Measurements from ENCODE around the gene PDPN.

The PDPN gene

DNA sequence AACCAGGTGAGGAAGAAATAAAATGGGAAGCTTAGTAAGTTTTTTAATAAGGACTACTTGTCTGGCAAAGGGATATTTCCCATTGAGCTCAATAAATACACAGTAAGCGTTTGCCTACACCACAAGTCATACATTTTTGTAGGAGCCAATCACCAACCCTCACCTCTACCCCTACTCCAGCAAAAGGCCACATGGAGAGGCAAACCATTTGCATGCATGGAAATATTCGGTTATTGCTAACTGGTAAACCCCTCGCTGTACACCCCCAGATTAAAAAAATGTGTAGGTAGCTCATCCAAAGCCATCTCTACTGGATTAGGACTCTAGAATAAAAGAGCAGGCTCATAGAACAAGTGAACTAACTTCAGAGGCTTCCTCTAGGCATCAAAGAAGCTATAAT is 21.1 kb downstream of the PDPN start:
- H3K4me3 ChIP-seq (ENCODE audit: low read depth, low read length), result no peak overlapping the region

More for the DNA sequence above, 21.1 kb downstream of the PDPN start:
- H3K36me3 ChIP-seq (ENCODE audit: control insufficient read depth in 2 of 2, insufficient read depth in 1 of 2, low read length in 2 of 2), result peaks cover under 1 to 21% of the 10 kb centered on the region in 2 experiments; a peak in 2 of 3 replicates
- peaks cover 2% of the 10 kb centered on the region; the same call in 1 of the 2 replicates for H3K4me1 ChIP-seq (ENCODE audit: control insufficient read depth, insufficient read depth, low read length)
- no peaks in the 10 kb centered on the region for H3K9me3 ChIP-seq (ENCODE audit: control insufficient read depth, insufficient read depth, low read depth, low read length)
- no peak overlapping the region for H3K27ac ChIP-seq (ENCODE audit: extremely low read depth, low read depth, low read length)
- ChIA-PET POLR2A (no interaction called here), CTCF (interaction anchor here (1.0 kb wide), 1 partner anchor 34 kb away, joined by 3 read pairs; no protein-coding TSS in a partner anchor)
- TF ChIP-seq YY2 (tag by site-specific recombination; IDR thresholded peaks at IDR 0.05) (no peak), ZNF114 (tag by site-specific recombination; IDR thresholded peaks at IDR 0.05) (no peak), ZNF768 (tag by site-specific recombination; IDR thresholded peaks at IDR 0.05) (no peak), ZNF624 (tag by site-specific recombination; IDR thresholded peaks at IDR 0.05) (no peak), ZIC2 (tag by site-specific recombination; IDR thresholded peaks at IDR 0.05) (no peak), ZNF530 (tag by site-specific recombination; IDR thresholded peaks at IDR 0.05; ENCODE audit: low read depth) (no peak), TCF7L2 (IDR thresholded peaks at IDR 0.05; ENCODE audit: borderline replicate concordance, low read depth, low read length) (no peak), ZNF132 (tag by site-specific recombination; IDR thresholded peaks at IDR 0.05; ENCODE audit: borderline replicate concordance) (no peak), ZNF501 (tag by site-specific recombination; IDR thresholded peaks at IDR 0.05) (no peak), ZNF514 (tag by site-specific recombination; IDR thresholded peaks at IDR 0.05) (no peak), ZNF366 (tag by site-specific recombination; conservative IDR thresholded peaks at IDR 0.05) (no peak), ZNF391 (tag by site-specific recombination; IDR thresholded peaks at IDR 0.05; ENCODE audit: borderline replicate concordance, low read depth) (no peak), ZNF16 (tag by site-specific recombination; IDR thresholded peaks at IDR 0.05; ENCODE audit: low read depth) (no peak)
- TF ChIP-seq, protein P1, sequence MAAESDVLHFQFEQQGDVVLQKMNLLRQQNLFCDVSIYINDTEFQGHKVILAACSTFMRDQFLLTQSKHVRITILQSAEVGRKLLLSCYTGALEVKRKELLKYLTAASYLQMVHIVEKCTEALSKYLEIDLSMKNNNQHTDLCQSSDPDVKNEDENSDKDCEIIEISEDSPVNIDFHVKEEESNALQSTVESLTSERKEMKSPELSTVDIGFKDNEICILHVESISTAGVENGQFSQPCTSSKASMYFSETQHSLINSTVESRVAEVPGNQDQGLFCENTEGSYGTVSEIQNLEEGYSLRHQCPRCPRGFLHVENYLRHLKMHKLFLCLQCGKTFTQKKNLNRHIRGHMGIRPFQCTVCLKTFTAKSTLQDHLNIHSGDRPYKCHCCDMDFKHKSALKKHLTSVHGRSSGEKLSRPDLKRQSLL (tag by site-specific recombination; IDR thresholded peaks at IDR 0.05), result no peak
- TF ChIP-seq, protein P2, sequence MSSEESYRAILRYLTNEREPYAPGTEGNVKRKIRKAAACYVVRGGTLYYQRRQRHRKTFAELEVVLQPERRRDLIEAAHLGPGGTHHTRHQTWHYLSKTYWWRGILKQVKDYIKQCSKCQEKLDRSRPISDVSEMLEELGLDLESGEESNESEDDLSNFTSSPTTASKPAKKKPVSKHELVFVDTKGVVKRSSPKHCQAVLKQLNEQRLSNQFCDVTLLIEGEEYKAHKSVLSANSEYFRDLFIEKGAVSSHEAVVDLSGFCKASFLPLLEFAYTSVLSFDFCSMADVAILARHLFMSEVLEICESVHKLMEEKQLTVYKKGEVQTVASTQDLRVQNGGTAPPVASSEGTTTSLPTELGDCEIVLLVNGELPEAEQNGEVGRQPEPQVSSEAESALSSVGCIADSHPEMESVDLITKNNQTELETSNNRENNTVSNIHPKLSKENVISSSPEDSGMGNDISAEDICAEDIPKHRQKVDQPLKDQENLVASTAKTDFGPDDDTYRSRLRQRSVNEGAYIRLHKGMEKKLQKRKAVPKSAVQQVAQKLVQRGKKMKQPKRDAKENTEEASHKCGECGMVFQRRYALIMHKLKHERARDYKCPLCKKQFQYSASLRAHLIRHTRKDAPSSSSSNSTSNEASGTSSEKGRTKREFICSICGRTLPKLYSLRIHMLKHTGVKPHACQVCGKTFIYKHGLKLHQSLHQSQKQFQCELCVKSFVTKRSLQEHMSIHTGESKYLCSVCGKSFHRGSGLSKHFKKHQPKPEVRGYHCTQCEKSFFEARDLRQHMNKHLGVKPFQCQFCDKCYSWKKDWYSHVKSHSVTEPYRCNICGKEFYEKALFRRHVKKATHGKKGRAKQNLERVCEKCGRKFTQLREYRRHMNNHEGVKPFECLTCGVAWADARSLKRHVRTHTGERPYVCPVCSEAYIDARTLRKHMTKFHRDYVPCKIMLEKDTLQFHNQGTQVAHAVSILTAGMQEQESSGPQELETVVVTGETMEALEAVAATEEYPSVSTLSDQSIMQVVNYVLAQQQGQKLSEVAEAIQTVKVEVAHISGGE (tag by site-specific recombination; conservative IDR thresholded peaks at IDR 0.05; ENCODE audit: low read depth), result no peak
- TF ChIP-seq, protein P3, sequence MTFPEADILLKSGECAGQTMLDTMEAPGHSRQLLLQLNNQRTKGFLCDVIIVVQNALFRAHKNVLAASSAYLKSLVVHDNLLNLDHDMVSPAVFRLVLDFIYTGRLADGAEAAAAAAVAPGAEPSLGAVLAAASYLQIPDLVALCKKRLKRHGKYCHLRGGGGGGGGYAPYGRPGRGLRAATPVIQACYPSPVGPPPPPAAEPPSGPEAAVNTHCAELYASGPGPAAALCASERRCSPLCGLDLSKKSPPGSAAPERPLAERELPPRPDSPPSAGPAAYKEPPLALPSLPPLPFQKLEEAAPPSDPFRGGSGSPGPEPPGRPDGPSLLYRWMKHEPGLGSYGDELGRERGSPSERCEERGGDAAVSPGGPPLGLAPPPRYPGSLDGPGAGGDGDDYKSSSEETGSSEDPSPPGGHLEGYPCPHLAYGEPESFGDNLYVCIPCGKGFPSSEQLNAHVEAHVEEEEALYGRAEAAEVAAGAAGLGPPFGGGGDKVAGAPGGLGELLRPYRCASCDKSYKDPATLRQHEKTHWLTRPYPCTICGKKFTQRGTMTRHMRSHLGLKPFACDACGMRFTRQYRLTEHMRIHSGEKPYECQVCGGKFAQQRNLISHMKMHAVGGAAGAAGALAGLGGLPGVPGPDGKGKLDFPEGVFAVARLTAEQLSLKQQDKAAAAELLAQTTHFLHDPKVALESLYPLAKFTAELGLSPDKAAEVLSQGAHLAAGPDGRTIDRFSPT (tag by site-specific recombination; IDR thresholded peaks at IDR 0.05), result no peak
- TF ChIP-seq, protein P4, sequence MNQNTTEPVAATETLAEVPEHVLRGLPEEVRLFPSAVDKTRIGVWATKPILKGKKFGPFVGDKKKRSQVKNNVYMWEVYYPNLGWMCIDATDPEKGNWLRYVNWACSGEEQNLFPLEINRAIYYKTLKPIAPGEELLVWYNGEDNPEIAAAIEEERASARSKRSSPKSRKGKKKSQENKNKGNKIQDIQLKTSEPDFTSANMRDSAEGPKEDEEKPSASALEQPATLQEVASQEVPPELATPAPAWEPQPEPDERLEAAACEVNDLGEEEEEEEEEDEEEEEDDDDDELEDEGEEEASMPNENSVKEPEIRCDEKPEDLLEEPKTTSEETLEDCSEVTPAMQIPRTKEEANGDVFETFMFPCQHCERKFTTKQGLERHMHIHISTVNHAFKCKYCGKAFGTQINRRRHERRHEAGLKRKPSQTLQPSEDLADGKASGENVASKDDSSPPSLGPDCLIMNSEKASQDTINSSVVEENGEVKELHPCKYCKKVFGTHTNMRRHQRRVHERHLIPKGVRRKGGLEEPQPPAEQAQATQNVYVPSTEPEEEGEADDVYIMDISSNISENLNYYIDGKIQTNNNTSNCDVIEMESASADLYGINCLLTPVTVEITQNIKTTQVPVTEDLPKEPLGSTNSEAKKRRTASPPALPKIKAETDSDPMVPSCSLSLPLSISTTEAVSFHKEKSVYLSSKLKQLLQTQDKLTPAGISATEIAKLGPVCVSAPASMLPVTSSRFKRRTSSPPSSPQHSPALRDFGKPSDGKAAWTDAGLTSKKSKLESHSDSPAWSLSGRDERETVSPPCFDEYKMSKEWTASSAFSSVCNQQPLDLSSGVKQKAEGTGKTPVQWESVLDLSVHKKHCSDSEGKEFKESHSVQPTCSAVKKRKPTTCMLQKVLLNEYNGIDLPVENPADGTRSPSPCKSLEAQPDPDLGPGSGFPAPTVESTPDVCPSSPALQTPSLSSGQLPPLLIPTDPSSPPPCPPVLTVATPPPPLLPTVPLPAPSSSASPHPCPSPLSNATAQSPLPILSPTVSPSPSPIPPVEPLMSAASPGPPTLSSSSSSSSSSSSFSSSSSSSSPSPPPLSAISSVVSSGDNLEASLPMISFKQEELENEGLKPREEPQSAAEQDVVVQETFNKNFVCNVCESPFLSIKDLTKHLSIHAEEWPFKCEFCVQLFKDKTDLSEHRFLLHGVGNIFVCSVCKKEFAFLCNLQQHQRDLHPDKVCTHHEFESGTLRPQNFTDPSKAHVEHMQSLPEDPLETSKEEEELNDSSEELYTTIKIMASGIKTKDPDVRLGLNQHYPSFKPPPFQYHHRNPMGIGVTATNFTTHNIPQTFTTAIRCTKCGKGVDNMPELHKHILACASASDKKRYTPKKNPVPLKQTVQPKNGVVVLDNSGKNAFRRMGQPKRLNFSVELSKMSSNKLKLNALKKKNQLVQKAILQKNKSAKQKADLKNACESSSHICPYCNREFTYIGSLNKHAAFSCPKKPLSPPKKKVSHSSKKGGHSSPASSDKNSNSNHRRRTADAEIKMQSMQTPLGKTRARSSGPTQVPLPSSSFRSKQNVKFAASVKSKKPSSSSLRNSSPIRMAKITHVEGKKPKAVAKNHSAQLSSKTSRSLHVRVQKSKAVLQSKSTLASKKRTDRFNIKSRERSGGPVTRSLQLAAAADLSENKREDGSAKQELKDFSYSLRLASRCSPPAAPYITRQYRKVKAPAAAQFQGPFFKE (tag by site-specific recombination; IDR thresholded peaks at IDR 0.05; ENCODE audit: borderline replicate concordance), result no peak

Data from HEK293 (cell line).